SIG-M5 (cell line): ENCODE measurements around the gene CDC16.
"Not testable (repeated sequence)": the region's sequence is repeated elsewhere in the genome, so short reads cannot be mapped to it uniquely, and the experiment has no call there.

Experiments
- DNase-seq: peaks from one replicate; lab custom pipeline; 2025; lab: John Stamatoyannopoulos, UW

The CDC16 gene

GRCh38 chr13:114234645-114235421, at the start of gene CDC16:
TSS of gene CDC16 (plus strand) at chr13:114234897. CDS start at chr13:114235085, 188 bp downstream.
- DNase-seq: peak; percentile 69

DNA sequence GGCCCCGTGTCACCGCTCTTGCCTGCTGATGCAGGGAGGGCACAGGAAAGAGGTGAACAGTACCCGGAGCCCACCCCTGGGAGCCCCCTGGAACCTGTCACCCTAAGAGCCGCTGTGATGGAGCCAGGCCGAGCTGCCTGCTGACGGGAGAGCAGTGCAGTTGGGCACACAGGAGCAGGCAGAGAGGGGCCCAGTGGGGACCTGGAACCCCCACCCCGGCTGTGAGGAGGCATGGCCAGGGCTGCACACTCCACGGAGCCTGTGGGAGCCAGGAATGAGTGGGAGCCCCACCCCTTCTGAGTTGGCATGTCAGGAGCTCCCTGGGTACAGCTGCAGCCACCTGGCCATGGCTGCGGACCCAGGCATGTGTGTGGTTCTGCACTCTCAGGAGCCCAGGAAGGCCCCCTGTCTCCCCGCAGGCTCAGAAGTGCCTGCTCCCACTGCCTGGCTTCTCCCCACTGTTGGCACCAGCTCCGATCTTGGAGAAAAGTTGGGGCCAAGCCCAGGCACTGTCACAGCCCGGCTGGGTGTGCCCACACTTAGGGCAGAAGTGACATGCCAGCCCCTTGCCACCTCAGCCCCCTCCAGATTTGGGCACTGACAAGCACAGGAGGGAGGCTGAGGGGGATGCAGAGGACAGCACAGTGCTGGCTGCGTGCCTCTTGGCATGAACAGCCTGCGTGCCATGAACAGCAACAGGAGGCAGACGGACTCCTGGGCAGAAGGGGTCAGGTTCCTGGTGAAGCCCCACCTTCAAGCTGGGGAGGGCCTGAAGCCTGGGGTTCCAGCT, 49.3 kb upstream of the CDC16 start:
- no peak for DNase-seq

- DNase-seq: no peak
Measured at GRCh38 chr13:114194853-114195252, 39.8 kb upstream of the CDC16 start.

- no peak for DNase-seq
Measured at GRCh38 chr13:114196629-114197028, 38.1 kb upstream of the CDC16 start.

- no peak for DNase-seq
Measured at GRCh38 chr13:114198556-114198955, 36.1 kb upstream of the CDC16 start.

DNA sequence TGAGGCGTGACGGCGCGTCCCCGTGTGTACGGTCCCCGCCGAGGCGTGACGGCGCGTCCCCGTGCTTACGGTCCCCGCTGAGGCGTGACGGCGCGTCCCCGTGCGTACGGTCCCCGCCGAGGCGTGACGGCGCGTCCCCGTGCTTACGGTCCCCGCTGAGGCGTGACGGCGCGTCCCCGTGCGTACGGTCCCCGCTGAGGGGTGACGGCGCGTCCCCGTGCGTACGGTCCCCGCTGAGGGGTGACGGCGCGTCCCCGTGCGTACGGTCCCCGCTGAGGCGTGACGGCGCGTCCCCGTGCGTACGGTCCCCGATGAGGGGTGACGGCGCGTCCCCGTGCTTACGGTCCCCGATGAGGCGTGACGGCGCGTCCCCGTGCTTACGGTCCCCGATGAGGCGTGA, 35.2 kb upstream of the CDC16 start:
- not testable (repeated sequence) for DNase-seq

DNA sequence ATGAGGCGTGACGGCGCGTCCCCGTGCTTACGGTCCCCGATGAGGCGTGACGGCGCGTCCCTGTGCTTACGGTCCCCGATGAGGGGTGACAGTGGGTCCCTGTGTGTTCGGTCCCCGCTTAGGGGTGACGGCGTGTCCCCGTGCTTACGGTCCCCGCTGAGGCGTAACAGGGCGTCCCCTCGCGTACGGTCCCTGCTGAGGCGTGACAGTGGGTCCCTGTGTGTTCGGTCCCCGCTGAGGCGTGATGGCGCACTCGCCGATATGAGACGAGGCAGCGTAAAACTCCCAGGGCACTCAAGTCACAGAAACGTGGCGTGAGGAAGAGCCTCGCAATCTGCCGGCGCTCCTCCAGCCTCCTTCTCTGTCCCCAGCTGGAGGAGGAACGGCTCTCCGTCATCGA, 34.7 kb upstream of the CDC16 start:
- DNase-seq: no peak

DNA sequence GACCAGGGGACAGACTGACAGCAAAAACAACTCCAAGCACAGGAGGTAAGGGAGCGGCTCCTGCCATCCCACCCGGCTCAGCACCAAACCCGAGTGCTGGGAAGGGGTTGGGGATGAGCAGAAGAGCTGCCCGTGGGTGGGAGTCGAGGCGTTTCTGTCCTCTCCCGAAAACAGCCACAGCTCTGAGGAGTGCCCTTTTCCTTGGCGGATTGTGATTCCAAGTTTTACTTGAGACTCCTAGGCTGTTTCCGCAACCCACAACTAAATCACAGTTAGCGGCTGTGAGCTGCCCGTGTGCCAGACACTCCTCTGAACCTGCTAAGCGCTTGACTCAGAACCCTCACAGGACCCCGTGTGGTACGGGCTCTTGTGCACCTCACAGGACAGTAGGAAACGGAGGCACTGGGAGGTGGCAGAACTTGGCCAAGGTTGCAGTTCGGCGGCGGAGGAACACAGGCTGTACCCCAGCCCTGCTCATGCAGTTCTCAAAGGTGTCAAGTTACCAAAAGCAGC, 34.2 kb upstream of the CDC16 start:
- no peak for DNase-seq

DNA sequence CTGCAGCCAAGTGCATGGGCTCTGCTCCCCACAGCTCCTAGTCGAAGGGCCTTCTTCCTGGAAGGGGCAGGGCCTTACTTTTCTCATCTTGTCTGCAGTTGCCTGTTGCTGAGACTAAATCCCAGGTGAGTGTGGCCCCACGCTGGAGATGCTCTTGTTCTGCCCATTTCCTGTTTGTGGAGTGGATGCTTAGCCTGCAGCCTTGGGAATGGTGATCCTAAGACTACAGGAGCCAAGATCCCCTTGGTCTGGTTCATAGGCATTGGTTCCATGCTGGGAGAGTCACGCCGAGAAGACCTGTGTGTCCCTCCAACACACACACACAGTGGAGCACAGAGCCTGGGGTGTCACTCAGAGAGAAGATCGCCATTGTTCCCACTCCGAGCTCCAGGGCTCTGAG, 32.1 kb upstream of the CDC16 start:
- DNase-seq: no peak

DNA sequence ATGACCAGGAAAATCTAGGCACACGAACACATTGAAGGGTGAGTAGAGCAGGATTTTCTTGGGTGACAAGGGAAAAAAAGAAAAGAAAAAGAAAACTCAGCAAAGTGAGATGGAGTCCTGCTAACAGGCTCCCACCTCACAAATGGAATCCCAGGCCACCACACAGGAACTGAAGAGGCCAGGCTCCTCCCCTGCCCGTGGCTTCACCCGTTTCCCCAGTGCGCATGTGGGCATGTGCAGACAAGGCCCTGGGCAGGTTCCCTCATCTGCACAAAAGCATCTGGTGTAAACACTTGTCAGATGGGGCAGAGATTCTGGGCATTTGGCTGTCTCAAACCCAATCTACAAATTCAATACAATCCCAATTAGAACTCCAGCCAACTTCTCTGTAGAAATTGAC, 31.2 kb upstream of the CDC16 start:
- DNase-seq: no peak

- DNase-seq: no peak
Measured at GRCh38 chr13:114204894-114205293, 29.8 kb upstream of the CDC16 start.

DNA sequence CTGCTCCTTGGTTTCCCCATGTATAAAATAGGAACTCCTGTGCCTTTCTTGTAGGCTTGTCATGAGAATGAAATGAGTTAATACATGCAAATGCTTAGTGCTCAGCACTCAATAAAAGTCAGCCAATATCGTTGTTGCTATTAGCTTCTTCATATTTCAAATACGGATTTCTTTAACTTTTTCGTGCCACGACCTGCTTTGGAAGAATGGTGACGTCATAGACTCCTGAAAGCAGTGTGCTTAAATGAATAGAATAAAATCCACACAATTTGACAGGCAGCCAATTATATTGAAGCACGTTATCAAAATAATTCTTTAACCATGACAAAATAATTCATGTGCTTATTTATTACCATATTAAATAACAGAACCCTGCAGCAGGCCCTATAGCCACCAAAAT, 26.6 kb upstream of the CDC16 start:
- no peak for DNase-seq

GRCh38 chr13:114211446-114212157, 23.1 kb upstream of the CDC16 start:
- DNase-seq: no peak

- no peak for DNase-seq
Measured at GRCh38 chr13:114212158-114212495, 22.6 kb upstream of the CDC16 start.

DNA sequence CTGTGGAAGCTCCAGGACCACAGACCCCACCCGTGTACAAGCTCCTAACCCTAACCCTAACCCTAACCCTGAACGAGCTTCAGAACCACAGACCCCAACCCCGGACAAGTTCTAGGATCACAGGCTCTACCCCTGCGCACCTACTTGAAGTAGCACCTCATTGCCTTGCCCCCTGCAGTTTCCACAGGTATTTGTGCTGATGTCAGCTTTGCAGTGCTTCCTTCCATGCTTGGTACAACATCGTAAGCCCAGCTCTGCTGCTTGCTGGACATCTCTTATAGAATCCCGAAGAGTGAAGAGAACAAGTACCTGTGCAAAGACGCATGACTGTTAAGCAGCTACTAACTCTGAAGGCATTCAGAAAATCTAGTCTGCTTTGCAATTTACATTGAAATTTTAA, 20.7 kb upstream of the CDC16 start:
- DNase-seq: no peak

- no peak for DNase-seq
Measured at GRCh38 chr13:114219392-114219791, 15.3 kb upstream of the CDC16 start.

DNA sequence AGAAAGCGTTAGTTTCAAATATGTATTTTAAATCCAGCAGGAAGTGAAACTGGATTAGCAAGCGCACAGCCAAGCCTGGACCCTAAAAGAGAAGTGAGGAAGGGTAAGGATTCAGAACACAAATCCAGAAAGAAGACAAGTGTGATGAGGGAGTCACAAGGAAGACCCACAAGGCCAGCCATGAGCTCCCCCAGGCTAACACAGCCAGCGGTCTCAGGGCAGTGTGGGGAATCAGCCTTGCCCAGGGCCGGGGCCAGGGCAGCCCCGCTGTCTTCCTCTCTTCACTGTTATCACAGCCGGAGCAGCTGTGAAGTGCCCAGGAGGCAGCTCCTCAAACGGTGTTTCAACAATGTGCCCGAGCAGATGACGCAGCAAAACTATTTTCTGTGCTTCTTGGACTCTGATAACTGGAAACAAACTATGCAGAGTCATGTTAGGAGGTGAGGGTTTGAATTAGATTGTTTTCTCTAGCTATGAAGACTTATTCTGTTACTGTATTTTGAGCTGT, 12.2 kb upstream of the CDC16 start:
- DNase-seq: peak; percentile 76

GRCh38 chr13:114224201-114224600, 10.5 kb upstream of the CDC16 start:
- DNase-seq: no peak

- no peak for DNase-seq
Measured at GRCh38 chr13:114225610-114226009, 9.1 kb upstream of the CDC16 start.

GRCh38 chr13:114226088-114226487, 8.6 kb upstream of the CDC16 start:
- DNase-seq: no peak

DNA sequence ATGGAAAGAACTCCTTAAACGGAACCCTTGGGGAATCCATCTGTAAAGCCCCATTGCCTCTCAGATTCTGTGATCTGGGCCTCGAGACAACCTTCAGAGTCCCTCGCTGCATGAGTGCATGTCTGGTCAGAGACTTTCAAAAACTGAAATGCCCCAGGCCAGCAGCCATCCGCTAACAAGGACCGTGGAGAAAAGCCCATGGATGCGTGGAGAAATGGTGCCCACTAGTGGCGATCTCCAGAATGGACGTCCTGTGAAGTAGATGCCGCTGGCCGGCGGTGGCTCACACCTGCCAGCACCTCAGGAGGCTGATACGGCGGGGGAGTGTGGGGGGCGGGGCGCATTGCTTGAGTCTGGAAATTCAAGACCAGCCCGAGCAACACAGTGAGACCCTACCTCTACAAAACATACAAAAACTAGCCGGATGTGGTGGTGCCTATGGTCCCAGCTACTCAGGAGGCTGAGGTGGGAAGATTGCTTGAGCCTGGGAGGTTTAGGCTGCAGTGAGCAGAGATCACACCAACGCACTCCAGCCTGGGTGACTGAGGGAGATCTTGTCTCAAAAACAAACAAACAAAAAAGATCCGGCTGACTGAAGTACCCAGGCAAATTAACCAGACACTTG, 7.9 kb upstream of the CDC16 start:
- no peak for DNase-seq

- DNase-seq: no peak
Measured at GRCh38 chr13:114227528-114227927, 7.2 kb upstream of the CDC16 start.
